Lower leg skin (tissue), 3 donors: ENCODE measurements around the gene RASSF9.

Source experiments
- POLR2A ChIP-seq, 2 donors: fragments of 450-650 bp; IDR thresholded peaks; one replicate each; pipeline ENCODE4 v1.6.1; 2016 to 2017; ENCODE audit warnings: antibody characterized with exemption in 2 of 2, mild to moderate bottlenecking in 1 of 2, moderate library complexity in 1 of 2
- TF ChIP-seq, protein P1 (sequence below), 3 donors: fragments of 450-650 bp; IDR thresholded peaks; one replicate each; pipeline ENCODE4 v1.5.1; 2016; ENCODE audit warnings: antibody characterized with exemption in 3 of 3, mild to moderate bottlenecking in 3 of 3, moderate library complexity in 2 of 3

DNA sequence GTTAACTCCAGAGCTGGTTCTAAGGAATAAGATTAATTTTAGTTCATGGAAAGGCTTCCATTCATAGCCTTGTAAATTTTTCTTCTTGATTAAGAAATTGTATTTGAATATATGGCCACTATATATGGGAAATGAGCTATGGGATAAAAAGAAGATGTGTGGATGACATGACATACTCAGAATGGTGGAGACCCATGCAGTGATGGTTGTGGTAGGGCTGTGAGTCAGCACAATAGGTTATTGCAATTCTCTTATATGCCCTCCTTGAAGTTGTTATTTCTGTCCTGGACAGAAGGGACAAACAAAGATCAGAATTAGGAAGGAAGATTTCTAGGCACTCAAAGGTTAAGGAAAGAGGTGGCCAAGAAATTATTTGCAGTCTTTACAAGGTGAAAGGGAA is 21.5 kb downstream of the RASSF9 start:
- TF ChIP-seq, protein P1, sequence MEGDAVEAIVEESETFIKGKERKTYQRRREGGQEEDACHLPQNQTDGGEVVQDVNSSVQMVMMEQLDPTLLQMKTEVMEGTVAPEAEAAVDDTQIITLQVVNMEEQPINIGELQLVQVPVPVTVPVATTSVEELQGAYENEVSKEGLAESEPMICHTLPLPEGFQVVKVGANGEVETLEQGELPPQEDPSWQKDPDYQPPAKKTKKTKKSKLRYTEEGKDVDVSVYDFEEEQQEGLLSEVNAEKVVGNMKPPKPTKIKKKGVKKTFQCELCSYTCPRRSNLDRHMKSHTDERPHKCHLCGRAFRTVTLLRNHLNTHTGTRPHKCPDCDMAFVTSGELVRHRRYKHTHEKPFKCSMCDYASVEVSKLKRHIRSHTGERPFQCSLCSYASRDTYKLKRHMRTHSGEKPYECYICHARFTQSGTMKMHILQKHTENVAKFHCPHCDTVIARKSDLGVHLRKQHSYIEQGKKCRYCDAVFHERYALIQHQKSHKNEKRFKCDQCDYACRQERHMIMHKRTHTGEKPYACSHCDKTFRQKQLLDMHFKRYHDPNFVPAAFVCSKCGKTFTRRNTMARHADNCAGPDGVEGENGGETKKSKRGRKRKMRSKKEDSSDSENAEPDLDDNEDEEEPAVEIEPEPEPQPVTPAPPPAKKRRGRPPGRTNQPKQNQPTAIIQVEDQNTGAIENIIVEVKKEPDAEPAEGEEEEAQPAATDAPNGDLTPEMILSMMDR (IDR thresholded peaks at IDR 0.05), result no peak
- no peak for TF ChIP-seq POLR2A (IDR thresholded peaks at IDR 0.05)
